ENCODE results near the gene CNDP2. TPM values are rescaled to one million over a fixed set of nuclear protein-coding genes. Genes with fewer than 3 reads are reported as not detected.
"Not testable (repeated sequence)": the region's sequence is repeated elsewhere in the genome, so short reads cannot be mapped to it uniquely, and the experiment has no call there.

CNDP2 gene
- total RNA-seq, 1 donor from 2014 or later = 54.5 TPM

DNA sequence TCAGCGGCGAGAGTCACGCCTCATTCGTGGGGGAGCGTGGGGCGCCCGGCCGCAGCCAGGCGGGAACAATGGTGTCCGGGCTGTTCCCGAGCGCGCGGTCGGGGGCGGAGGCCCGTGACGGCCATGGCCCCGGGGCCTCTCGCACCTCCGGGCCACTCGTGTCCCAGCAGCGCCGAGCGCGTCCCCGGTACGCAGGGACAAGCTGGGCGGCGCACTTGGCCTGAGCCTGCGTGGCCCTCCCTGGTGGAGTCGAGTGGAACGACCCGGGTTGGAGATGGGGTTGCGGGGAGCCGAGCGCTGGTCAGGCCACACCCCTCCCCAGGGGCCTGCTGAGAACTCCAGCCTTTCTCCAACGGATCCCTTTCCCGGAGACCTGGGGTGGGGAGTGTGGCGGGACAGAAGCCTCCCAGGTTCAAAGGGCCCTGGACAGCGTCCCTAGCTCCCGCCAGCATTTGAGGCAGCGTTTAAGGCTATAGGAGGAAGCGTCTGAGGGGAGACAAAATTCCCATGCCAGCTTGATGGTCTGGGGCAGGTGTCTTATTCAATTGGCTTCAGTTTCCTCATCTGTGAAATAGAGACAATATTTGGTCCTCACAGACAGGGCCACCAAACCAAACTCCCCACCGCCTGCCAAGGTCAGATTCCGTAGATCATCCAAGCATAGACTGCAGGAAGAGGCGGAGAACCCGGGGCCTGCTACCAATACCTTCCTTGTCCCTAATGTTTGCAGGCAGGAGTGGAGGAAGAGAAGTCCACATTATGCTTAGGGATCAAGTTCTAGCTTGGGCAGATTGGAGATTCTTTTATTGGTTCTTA, 553 bp downstream of the CNDP2 start:
- intact Hi-C loops (cut with DNase I) = loop anchor here (10.0 kb wide), 1 partner anchor 302 kb away; no protein-coding TSS in a partner anchor
- DNase-seq (peak; percentile 81), ATAC-seq (ENCODE audit: poor library complexity) (peak; percentile 60)

DNA sequence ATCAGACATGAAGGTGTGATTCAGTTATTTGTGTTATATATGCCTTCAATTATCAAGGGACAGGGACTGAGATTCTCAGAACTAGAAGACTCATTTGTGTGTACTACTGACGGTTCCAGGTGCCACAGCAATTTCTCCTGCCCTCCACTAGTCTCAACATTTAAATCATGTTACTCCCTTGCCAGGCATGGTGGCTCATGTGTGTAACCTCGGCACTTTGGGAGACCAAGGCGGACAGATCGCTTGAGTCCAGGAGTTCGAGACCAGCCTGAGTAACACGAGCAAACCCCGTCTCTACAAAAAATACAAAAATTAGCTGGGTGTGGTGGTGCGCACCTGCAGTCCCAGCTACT, 1.1 kb downstream of the CNDP2 start:
- no peak for DNase-seq
- intact Hi-C loops (cut with DNase I) = loop anchor here (10.0 kb wide), 1 partner anchor 302 kb away; no protein-coding TSS in a partner anchor
- ATAC-seq (ENCODE audit: poor library complexity) = no peak

DNA sequence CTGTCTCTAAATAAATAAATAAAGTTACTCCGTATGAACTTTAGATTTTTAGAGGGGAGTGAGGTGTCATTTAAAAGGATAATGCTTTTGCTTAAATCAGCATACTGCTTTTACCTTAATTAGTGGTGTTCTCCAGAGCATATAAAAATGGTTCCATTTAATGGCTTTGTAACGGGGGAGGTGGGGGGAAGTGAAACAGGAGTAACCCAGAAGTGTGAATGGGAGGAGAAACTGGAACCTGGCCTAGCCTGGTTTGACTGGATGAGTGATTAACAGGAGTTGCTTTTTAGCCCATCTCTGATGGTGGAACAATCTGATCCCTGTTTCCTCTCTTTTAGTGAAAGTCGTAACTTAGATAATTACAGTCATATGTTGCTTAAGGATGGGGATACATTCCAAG, 1.6 kb downstream of the CNDP2 start:
- intact Hi-C loops (cut with DNase I) = loop anchor here (10.0 kb wide), 1 partner anchor 303 kb away; no protein-coding TSS in a partner anchor
- DNase-seq = no peak
- ATAC-seq (ENCODE audit: poor library complexity) = no peak

DNA sequence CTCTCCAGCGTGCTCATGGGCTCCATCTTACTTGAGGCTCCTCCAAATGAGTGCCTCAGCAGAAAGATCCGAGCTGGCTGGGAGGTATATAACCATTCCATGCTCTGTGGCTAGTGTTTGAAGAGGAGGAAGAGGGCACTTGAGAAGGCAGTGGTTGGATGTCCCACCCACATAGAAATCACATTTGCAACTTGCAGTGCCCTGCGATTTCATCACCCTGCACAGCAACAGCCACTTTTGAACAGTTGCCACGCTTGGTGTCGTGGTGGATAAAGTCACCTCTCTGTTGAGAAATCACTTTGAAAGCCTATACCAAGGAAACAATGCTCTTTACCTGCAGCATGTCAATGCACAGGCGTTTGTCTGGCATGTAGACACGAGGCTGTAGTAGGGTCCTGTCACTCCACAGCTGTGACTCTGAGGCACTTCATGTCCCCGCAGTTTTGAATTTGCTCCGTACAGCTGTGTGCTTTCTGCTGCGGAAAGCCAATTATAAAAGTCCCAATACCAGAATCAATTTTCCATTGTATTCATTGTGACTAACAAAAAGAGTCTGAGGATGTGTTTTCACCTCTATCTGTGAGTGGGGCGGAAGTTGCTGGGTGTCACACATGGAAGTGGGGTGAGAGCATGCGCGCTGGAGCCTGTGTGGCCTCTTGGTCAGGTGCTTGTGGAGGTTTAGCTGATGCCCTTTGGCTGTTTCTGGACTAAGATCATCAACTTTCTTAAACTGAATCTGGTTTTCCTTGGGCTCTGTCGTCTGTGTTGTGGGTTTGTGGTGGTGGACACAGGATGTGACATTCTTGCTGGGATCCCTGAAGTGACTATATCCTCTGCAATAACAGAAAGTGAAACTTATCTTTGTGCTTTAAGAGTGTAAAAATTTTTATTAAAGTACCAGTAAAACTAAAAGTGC, 2.8 kb downstream of the CNDP2 start:
- intact Hi-C loops (cut with DNase I) = loop anchor here (10.0 kb wide), 1 partner anchor 304 kb away; no protein-coding TSS in a partner anchor
- ATAC-seq (ENCODE audit: poor library complexity) = no peak

DNA sequence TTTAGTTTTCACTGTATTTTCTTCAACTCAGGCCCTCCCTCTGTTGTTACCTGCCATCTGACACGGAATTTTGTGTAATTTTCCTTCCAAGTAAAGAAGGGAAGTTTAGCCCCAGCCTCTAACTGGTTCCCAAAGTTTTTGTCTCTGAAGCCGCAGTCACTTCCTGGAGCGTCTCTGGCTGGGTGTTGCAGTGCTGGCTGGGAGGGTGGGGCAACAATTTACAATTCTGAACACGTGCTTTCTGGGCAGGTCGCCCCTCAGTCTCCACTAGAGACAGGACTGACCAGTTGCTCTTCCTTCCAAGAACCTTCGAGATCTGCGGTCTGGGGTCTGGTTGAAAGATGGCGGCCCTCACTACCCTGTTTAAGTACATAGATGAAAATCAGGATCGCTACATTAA, 3.5 kb downstream of the CNDP2 start:
- DNase-seq (peak; percentile 56), ATAC-seq (ENCODE audit: poor library complexity) (no peak)
- intact Hi-C loops (cut with DNase I) = loop anchor here (10.0 kb wide), 1 partner anchor 305 kb away; no protein-coding TSS in a partner anchor

More for the DNA sequence above, 2.8 kb downstream of the CNDP2 start:
- peak; percentile 77 for DNase-seq

DNA sequence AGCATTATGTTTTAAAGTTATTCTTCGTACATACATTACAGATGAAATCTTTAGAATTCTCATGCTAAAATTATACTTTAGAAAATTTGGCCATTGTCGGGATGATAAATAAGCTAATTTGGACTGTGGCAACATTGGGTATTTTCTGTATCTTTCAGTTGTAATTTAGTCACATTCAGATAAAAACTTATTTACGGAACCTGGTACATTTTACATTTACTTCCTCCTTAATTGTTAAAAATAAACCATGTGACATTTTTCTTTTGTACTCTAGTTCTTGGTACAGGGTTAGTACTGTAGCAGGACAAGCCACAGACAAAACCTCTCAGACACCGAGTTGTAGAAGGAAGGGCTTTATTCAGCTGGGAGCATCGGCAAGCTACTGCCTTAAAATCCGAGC, 4.2 kb downstream of the CNDP2 start:
- intact Hi-C loops (cut with DNase I) = no loop called here
- DNase-seq (no peak), ATAC-seq (ENCODE audit: poor library complexity) (no peak)

DNA sequence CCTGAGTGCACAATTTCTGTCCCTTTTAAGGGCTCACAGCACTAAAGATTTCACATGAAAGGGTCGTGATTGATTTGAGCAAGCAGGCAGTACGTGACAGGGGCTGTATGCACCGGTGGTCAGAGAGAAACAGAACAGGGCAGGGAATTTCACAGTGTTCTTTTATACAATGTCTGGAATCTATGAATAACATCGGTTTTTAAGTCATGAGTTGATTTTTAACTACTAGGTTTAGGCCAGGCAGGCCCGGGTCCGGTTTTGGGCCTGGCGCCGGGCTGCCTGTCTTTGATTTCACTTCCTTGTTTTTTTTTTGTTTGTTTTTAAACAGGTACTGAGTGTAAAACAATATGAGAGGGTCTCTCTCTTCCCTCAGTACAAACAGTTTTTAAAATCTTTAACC, 4.6 kb downstream of the CNDP2 start:
- DNase-seq; intact Hi-C loops (cut with DNase I); ATAC-seq (ENCODE audit: poor library complexity): not testable (repeated sequence)

DNA sequence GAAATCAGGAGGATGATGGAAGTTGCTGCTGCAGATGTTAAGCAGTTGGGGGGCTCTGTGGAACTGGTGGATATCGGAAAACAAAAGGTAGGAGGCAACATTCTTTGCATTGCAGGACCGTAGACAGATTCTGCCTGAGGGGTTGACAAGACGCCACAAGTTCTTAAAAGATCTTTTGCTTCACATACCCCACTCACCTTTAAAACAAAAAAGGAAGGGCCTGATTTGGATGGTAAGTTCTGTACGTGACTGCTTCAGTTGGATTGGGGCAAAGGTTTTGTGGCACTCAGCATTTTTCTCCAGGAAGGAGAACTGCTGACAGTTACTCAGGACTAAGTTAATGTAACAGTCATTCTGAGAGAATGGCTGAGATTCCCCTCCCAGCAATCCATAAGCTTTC, 5.2 kb downstream of the CNDP2 start:
- DNase-seq = no peak
- intact Hi-C loops (cut with DNase I) = no loop called here
- ATAC-seq (ENCODE audit: poor library complexity) = no peak

DNA sequence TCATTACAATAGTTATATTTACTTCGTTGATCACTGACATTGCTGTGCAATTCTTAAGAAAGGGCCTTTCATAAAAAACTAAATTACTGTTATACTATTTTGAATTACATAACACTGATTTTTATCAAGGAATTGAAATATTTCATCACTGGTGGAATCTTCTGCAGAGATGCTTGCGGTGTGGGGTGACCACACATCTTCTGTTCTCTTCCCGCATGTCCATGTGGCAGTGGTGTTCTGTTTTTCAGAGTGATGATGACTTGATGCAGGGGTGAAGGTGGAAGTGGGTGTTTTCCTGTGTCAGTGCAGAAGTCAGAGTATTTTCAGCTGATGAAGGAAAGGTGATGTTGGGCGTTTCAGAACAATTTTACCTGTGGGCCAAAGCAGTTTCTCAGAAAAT, 7.0 kb downstream of the CNDP2 start:
- intact Hi-C loops (cut with DNase I) = no loop called here
- no peak for ATAC-seq (ENCODE audit: poor library complexity)
- no peak for DNase-seq

DNA sequence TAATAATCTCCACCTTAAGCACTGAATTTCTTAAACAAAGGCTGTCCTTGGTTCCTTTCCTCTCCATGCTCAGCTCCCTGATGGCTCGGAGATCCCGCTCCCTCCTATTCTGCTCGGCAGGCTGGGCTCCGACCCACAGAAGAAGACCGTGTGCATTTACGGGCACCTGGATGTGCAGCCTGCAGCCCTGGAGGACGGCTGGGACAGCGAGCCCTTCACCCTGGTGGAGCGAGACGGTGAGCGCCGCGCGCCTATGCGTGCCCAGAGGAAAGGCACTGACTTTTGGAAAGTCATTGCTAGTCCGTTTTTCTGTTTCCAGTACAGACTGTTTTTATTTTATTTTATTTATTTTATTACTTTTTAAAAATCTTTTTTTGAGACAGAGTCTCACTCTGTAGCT, 9.6 kb downstream of the CNDP2 start:
- DNase-seq = no peak
- intact Hi-C loops (cut with DNase I) = no loop called here
- ATAC-seq (ENCODE audit: poor library complexity) = no peak

DNA sequence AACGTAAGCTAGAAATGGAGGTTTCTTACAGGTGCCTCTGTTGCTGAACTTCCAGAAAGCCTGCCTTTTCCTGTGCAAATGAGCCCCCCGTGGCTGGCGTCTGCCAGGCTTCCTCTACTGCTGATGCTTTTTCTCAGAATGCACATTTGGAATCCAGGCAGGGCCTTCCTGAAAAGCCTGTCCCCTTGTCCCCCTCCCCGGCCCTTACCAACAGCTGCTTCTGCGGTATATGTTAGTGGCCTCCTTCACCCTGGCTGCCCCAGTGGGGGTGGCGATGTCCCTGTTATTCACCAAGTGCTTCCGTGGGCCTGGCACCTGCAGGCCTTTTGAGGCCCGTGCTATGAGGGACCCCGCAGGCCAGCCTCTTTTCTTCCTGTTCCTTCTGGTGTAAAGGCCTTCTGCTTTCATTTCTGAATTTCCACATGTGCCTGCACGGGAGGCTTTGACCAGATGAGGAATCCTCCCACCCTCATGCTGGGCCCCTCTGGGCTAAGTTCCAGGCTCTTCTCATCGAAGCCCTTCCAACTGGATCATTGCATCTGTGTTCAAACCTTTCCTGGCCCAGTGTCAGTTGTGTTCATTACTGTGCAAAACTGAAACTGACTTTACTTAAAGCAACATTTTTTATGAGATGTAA, 10.4 kb downstream of the CNDP2 start:
- DNase-seq = no peak
- intact Hi-C loops (cut with DNase I) = no loop called here
- ATAC-seq (ENCODE audit: poor library complexity) = no peak

DNA sequence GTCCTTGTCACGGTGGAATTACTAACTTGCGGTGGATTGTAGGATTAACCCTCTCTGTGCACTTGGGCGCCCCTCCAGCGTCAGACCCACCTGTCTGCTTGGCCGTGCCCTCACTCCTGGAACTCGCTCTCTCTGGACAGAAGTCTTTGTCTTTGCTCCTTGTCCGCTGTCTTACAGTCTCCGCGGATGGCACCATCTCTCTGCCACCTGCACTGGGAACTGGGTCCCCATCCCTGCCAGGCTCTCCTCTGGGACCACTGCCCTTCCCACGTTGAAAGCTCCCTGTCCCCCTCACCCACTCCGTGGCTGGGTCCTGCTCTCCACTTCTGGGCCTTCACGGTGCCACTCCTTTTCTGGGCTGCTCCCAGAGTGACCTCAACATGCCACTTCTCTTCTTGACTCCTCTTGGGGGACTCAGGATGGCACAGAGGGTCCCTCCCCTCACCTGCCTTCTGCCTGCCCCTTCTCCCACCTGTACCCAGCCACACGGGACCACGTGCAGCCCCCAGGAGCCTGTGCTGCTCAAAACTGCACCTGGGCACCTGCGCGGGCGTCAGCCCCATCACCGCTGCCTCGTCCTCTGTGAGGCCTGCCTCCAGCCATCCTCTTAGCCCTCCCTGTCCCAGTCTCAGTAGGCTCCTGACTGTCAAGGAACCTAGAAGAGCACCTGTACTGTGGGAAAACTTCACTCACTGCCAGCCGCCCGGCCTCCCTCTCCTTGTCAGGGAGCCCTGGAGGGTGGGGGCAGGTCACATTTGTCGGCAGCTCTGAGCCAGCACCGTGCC, 11.1 kb downstream of the CNDP2 start:
- DNase-seq = no peak
- intact Hi-C loops (cut with DNase I) = no loop called here

DNA sequence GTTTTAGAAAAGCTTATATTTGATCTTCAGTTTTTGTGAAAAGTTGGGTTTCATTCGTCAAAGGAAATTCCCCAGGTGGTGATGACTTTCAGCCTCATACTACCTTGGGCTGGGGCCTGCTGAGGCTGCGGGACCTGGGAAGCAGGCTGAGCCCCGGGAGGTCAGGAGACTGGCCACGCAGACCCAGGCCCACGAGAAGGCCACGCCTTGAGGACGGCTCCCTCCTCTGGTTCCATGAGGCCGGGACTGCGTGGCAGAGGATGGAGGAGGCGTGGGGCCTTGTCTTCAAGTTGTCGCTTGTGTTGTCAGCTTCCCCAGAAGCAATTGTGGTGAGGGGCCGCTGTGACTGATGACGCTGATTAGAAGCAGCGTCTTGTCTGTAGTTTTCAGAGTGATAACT, 11.8 kb downstream of the CNDP2 start:
- ATAC-seq (ENCODE audit: poor library complexity) (no peak), DNase-seq (no peak)
- intact Hi-C loops (cut with DNase I) = no loop called here

More for the DNA sequence above, 11.1 kb downstream of the CNDP2 start:
- no peak for ATAC-seq (ENCODE audit: poor library complexity)

DNA sequence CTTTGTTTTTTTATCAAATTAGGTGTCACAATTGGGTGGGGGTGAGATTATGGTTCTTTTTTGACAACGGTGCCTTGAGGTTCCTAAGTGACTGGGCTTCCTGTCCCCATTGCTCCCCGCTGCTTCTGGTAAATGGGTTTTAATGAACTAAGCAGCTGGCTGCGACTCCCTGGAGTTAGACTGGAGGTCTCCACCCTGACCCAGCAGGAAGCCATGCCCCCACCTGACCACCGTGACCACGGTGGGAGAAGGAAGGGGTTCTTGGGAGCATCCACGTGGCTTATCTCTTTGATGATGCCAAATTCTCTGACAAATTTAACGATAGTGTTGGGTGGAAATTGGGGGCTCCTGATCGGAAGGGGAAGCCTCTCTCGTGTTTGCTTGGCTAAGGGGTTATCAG, 12.2 kb downstream of the CNDP2 start:
- ATAC-seq (ENCODE audit: poor library complexity) (no peak), DNase-seq (no peak)
- intact Hi-C loops (cut with DNase I) = no loop called here

DNA sequence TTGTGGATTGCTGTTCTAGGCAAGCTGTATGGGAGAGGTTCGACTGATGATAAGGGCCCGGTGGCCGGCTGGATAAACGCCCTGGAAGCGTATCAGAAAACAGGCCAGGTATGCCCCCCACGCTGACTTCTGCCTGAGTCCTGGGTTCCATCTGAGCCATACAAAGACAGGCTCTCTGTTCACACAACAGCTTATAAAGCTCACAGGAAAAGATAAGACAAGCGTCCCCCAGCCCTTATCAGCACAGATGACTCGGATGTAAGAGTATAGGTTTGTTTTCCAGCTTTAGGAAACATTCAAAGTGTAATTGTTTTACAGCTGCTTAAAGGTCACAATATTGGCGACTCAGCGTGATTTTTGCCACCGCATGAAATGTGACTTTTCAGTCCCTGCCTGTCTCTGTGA, 12.7 kb downstream of the CNDP2 start:
- ATAC-seq (ENCODE audit: poor library complexity) (no peak), DNase-seq (no peak)
- intact Hi-C loops (cut with DNase I) = no loop called here

DNA sequence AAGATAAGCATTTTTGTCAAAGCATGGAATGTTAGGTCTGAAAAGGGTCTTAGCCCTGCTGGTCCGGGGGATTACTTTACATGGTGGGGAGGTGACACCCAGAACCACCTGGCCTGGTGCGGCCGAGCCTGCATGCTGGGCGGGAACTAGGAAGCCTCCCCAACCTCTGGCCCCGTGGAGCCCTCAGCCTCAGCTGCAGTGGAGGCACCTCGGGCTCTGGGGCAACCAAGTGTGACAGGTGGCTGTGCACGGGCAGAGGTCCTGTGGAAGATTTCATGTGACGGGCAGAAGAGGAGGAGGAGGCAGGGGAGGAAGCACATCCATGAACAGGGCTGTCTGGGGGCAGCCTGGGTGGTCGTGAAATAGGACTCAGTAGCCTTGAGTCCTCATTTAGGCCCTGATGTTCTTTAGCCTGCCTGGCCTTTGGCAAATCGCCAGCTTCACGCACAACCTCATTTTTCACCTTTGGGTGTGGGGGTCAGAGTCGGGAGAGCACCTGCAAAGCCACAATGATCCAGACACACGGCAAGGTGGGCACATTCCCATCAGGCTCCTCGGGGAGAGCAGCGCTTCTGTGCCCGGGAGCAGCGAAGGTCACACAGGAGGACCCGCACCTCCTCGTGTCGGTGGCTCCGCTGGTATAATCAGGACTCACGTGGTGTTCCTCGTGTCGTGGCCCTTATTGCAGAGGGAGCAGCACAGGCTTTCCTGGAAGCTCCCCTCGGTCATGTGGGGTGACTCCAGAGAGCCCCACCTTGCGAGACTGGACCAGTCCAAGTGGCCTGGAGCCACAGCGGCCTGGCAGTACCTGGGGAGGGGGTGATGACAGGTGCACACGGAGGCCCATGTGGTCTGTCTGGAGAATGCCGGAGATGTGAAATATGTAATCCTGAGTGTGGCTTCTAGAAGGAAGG, 13.9 kb downstream of the CNDP2 start:
- no peak for DNase-seq
- intact Hi-C loops (cut with DNase I) = no loop called here
- ATAC-seq (ENCODE audit: poor library complexity) = no peak

DNA sequence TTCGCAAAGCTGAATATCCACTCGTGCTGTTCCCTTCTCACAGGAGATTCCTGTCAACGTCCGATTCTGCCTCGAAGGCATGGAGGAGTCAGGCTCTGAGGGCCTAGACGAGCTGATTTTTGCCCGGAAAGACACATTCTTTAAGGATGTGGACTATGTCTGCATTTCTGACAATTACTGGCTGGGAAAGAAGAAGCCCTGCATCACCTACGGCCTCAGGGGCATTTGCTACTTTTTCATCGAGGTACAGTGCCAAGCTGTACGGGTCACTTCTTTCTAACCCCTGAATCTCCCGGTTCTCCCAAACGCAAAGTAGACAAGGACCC, 14.6 kb downstream of the CNDP2 start:
- ATAC-seq (ENCODE audit: poor library complexity) = no peak
- intact Hi-C loops (cut with DNase I) = no loop called here
- DNase-seq = no peak

DNA sequence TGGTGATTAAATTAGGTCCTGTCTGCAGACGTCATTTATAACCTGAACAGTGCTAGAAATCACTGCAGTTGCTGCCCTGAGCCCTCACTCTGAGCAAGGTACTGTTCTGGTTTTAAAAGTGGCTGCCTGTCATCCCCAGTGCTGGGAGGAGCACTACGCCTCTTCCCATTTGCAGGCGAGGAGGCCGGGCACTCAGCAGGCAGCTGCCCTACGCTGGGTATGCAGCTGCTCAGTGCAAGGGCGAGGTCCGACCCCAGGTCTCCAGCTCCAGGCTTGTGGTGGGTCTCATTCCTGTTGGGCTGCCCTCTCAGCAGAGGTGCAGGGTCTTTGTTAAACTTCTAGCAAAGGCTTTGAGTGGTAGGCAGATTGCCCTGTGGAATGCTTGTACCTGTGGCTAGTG, 15.7 kb downstream of the CNDP2 start:
- DNase-seq (no peak), ATAC-seq (ENCODE audit: poor library complexity) (no peak)
- intact Hi-C loops (cut with DNase I) = no loop called here
